ENCODE measurements around the gene GID4. TPM values are rescaled to one million over a fixed set of nuclear protein-coding genes. Genes with fewer than 3 reads are reported as not detected.

Gene GID4
- total and polyA plus RNA-seq, 2 of the 13 experiments (the other 11 are each of a cell fraction or from before 2014, with no cell fraction given), result 4.3 to 6.1 TPM

GRCh38 chr17:18087610-18088491 lies 48.6 kb downstream of the GID4 start, which contains the start of gene DRG2 (continued):
- TF ChIP-seq RNF2 (conservative IDR thresholded peaks at IDR 0.05; ENCODE audit: low read depth) (peak; percentile 57; the same call in 1 of the 2 replicates), SMARCC2 (IDR thresholded peaks at IDR 0.05) (no peak), ZNF775 (CRISPR knock-in tag; IDR thresholded peaks at IDR 0.05; ENCODE audit: borderline replicate concordance) (peak; percentile 54; the same call in 1 of the 2 replicates), ZSCAN29 (CRISPR knock-in tag; conservative IDR thresholded peaks at IDR 0.05) (0 out of 2 replicates have a peak, but pooled peaks have one; percentile 74), ELF3 (CRISPR knock-in tag; IDR thresholded peaks at IDR 0.05) (peak; percentile 81; the same call in 1 of the 2 replicates), DNMT1 (CRISPR knock-in tag; IDR thresholded peaks at IDR 0.05) (peak; percentile 81; the same call in 1 of the 2 replicates), ZSCAN12 (CRISPR knock-in tag; IDR thresholded peaks at IDR 0.05) (peak; percentile 40; the same call in 1 of the 2 replicates), IKZF5 (CRISPR knock-in tag; IDR thresholded peaks at IDR 0.05) (peak; percentile 97), MBD4 (IDR thresholded peaks at IDR 0.05; ENCODE audit: borderline replicate concordance, low read length) (no peak), ZNF761 (CRISPR knock-in tag; conservative IDR thresholded peaks at IDR 0.05) (peak; percentile 98), XBP1 (CRISPR knock-in tag; IDR thresholded peaks at IDR 0.05) (no peak), ESRRA (CRISPR knock-in tag; IDR thresholded peaks at IDR 0.05; ENCODE audit: low read depth) (peak; percentile 88), HMGA1 (CRISPR knock-in tag; conservative IDR thresholded peaks at IDR 0.05) (no peak), PRDM10 (CRISPR knock-in tag; IDR thresholded peaks at IDR 0.05; ENCODE audit: low read depth) (peak; percentile 79), HNRNPUL1 (IDR thresholded peaks at IDR 0.05; ENCODE audit: low read depth, low read length) (no peak), ZNF121 (CRISPR knock-in tag; IDR thresholded peaks at IDR 0.05) (peak; percentile 98), NFKBIZ (CRISPR knock-in tag; IDR thresholded peaks at IDR 0.05) (peak; percentile 85), POGZ (CRISPR knock-in tag; IDR thresholded peaks at IDR 0.05) (peak; percentile 98), REL (CRISPR knock-in tag; conservative IDR thresholded peaks at IDR 0.05) (0 out of 2 replicates have a peak, but pooled peaks have one; percentile 64)

All from HepG2 (cell line).